Small intestine (tissue), 7 donors: ENCODE results near the gene NLRC5. TPM values are rescaled to one million over a fixed set of nuclear protein-coding genes. Genes with fewer than 3 reads are reported as not detected.
"Not testable (repeated sequence)": the region's sequence is repeated elsewhere in the genome, so short reads cannot be mapped to it uniquely, and the experiment has no call there.

Source experiments
- DNase-seq, 2 donors: peaks; one replicate each; pipeline versions ENCODE4 v3.0.0 to v3.0.0-alpha.2; 2013
- FAIRE-seq: peaks from 2 replicates; lab custom pipeline; 2012; peaks lifted over from hg19 to GRCh38; lab: Jason Lieb, UNC
- H3K27ac ChIP-seq, 3 donors: one replicate each; pipeline ENCODE4 v1.5.1; 2013; ENCODE audit warnings: low read length in 2 of 3, mild to moderate bottlenecking in 2 of 3, control low read depth in 1 of 3, inconsistent platforms in 1 of 3, low read depth in 1 of 3, moderate library complexity in 1 of 3
- H3K27me3 ChIP-seq, 3 donors: one replicate each; pipeline ENCODE4 v1.6.1; 2013; ENCODE audit warnings: low read length in 3 of 3, inconsistent platforms in 1 of 3; ENCODE audit not compliant: control insufficient read depth in 3 of 3, insufficient read depth in 3 of 3
- H3K36me3 ChIP-seq, 3 donors: one replicate each; pipeline ENCODE4 v1.6.1; 2013; ENCODE audit warnings: low read length in 3 of 3, inconsistent platforms in 1 of 3, low read depth in 1 of 3, mild to moderate bottlenecking in 1 of 3, moderate library complexity in 1 of 3; ENCODE audit not compliant: control insufficient read depth in 3 of 3, insufficient read depth in 2 of 3
- H3K4me1 ChIP-seq, 3 donors: one replicate each; pipeline ENCODE4 v1.6.1; 2013; ENCODE audit warnings: low read length in 2 of 3, inconsistent platforms in 1 of 3, low read depth in 1 of 3, mild to moderate bottlenecking in 1 of 3, moderate library complexity in 1 of 3; ENCODE audit not compliant: control insufficient read depth in 3 of 3, insufficient read depth in 2 of 3
- H3K4me3 ChIP-seq, 3 donors: one replicate each; pipeline ENCODE4 v1.5.1; 2013; ENCODE audit warnings: low read length in 3 of 3, control low read depth in 1 of 3, inconsistent platforms in 1 of 3, low read depth in 1 of 3, mild to moderate bottlenecking in 1 of 3, moderate library complexity in 1 of 3
- H3K9me3 ChIP-seq, 2 donors: one replicate each; pipeline ENCODE4 v1.6.1; 2013; ENCODE audit warnings: low read depth in 1 of 2, low read length in 1 of 2; ENCODE audit not compliant: control insufficient read depth in 2 of 2, insufficient read depth in 1 of 2
- WGBS, 3 donors: extraction: QIAGEN DNeasy Blood & Tissue Kit; methylation state at CpG; one replicate each; pipeline ENCODE4 v1.1.7; 2013; 5-methylcytosine and 5-hydroxymethylcytosine counted together
- polyA plus RNA-seq, 4 donors: library from polyadenylated mRNA; stranded (reverse) in 3 of 4; unstranded in 1 of 4; fragments of 200-250 nt in 3 of 4; fragments of 120-200 nt in 1 of 4; gene quantifications; one replicate each; pipeline versions ENCODE4 v1.2.1 to v1.2.3, GENCODE V29; 2013
- donor health status: healthy with polysubstance abuse.
- donor health status: control.
- donor health status: control.
- donor health status: Bipolar disorder and iron deficiency.
- donor health status: healthy.

The NLRC5 gene
- polyA plus RNA-seq, 4 donors, result 6.3 to 29.2 (median 16.7) TPM

GRCh38 chr16:57099965-57100364, 110.6 kb downstream of the NLRC5 start:
- WGBS, 3 donors, result 66 to 68% (median 67%) methylated on average over 6 of the region's 6 CpGs
- H3K9me3 ChIP-seq, H3K4me3 ChIP-seq, H3K27ac ChIP-seq, H3K36me3 ChIP-seq, H3K27me3 ChIP-seq, DNase-seq, FAIRE-seq, H3K4me1 ChIP-seq: not testable (repeated sequence)

DNA sequence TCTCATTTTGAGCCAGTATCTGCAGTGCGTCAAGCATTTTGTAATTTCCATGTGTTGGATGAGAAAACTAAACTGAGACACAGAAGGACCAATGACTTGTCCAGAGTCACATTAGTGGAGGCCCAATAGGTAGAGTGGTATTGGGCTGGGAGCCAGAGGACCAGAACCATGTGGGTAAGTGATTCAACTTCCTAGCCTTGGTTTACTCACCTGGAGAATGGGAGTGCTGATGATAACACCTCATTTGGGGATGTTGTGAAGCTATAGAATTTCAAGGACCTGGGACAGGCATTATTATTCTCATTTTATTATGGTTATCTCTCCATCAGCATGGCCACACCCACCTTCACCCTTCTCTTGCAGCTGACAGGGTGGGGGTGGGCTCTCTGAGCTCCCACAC, 111.1 kb downstream of the NLRC5 start:
- DNase-seq (no peak), FAIRE-seq (no peak)
- WGBS, 3 donors, result 99 to 100% (median 100%) methylated on average over 1 of the region's 1 CpG
- Histone ChIP-seq H3K27ac (no peak overlapping the region), H3K4me1 (no peaks in the 10 kb centered on the region), H3K36me3 (peaks cover 0 to 2% (median 0%) of the 10 kb centered on the region in 3 donors), H3K27me3 (no peaks in the 10 kb centered on the region), H3K4me3 (no peak overlapping the region), H3K9me3 (no peaks in the 10 kb centered on the region)

- WGBS, 3 donors, result 85 to 86% (median 85%) methylated on average over 16 of the region's 16 CpGs
- DNase-seq, result no peak
- Histone ChIP-seq H3K36me3 (peaks cover 0 to 2% (median 0%) of the 10 kb centered on the region in 3 donors), H3K27ac (no peak overlapping the region), H3K4me3 (no peak overlapping the region), H3K4me1 (no peaks in the 10 kb centered on the region), H3K9me3 (no peaks in the 10 kb centered on the region), H3K27me3 (no peaks in the 10 kb centered on the region)
- FAIRE-seq, result no peak
Measured at GRCh38 chr16:57102888-57103851, 113.8 kb downstream of the NLRC5 start.

DNA sequence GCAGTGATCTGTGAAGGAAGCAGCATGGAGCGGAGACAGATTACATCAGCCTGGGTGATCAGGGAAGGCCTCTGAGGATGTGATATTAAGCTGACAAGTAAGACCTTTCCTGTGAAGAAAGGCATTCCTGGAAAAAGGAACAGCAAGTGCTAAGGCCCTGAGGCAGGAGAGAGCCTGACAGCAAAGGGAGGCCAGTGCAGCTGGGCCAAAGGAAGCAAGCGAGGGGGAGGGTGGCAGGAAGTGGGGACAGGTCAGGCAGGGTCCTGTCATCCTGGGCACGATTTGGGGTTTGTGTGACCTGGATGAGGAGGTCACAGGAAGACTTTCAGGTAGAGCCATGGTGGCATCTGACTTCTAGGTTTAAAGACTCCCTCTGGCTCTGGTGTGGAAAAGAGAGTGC, 115.3 kb downstream of the NLRC5 start:
- H3K27ac ChIP-seq, result no peak overlapping the region
- peaks cover 0 to 2% (median 0%) of the 10 kb centered on the region in 3 donors for H3K36me3 ChIP-seq
- FAIRE-seq (no peak), DNase-seq (no peak)
- H3K27me3 ChIP-seq, result no peaks in the 10 kb centered on the region
- 66 to 71% (median 67%) methylated on average over 3 of the region's 3 CpGs for WGBS, 3 donors
- no peak overlapping the region for H3K4me3 ChIP-seq
- no peaks in the 10 kb centered on the region for H3K9me3 ChIP-seq
- H3K4me1 ChIP-seq, result no peaks in the 10 kb centered on the region

GRCh38 chr16:57105184-57105583, 115.8 kb downstream of the NLRC5 start:
- FAIRE-seq, result no peak
- WGBS, 3 donors, result 90 to 93% (median 91%) methylated on average over 7 of the region's 7 CpGs

GRCh38 chr16:57106767-57107166, 117.4 kb downstream of the NLRC5 start:
- WGBS, 3 donors, result 85 to 100% (median 91%) methylated on average over 2 of the region's 2 CpGs

More at GRCh38 chr16:57105184-57105583, 115.8 kb downstream of the NLRC5 start:
- H3K9me3 ChIP-seq, result no peaks in the 10 kb centered on the region
- no peaks in the 10 kb centered on the region for H3K4me1 ChIP-seq
- H3K4me3 ChIP-seq, result no peak overlapping the region
- H3K27ac ChIP-seq, result no peak overlapping the region
- DNase-seq, result no peak
- peaks cover 0 to 3% (median 0%) of the 10 kb centered on the region in 3 donors for H3K36me3 ChIP-seq
- H3K27me3 ChIP-seq, result no peaks in the 10 kb centered on the region

DNA sequence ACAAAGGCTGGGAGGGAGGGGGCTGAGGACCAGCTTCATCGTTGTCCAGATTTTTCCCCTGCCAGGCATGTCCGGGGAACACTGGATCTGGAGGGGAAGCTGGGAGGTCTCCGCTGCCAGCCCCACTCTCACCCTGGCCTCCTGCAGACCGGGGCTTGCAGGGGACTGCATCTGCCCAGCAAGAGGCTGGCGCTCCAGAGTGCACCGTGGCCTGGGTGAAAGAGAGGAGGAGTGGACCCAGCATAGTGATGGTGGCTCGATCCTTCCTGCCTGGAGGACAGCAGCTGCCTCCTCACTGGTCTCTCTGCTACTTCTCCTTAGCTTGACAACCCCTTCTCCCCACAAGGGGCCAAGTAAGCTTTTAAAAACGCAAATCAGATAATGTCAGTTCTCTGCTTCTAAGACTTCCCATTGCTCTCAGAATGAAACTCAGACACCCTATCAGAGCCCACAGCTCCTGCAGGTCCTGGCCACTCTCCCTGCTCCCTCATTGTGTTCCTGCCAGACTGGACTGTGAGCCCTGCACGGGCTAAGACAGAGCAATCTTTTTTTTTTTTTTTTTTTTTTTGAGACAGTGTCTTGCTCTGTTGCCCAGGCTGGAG, 118.1 kb downstream of the NLRC5 start:
- no peak for FAIRE-seq
- Histone ChIP-seq H3K27ac (no peak overlapping the region), H3K27me3 (no peaks in the 10 kb centered on the region), H3K9me3 (no peaks in the 10 kb centered on the region), H3K4me1 (no peaks in the 10 kb centered on the region), H3K36me3 (peaks cover 0 to 8% (median 0%) of the 10 kb centered on the region in 3 donors), H3K4me3 (no peak overlapping the region)
- 72 to 76% (median 76%) methylated on average over 8 to 9 of the region's 9 CpGs for WGBS, 3 donors
- DNase-seq, result no peak

More at GRCh38 chr16:57106767-57107166, 117.4 kb downstream of the NLRC5 start:
- DNase-seq, result no peak
- Histone ChIP-seq H3K4me3 (no peak overlapping the region), H3K9me3 (no peaks in the 10 kb centered on the region), H3K27me3 (no peaks in the 10 kb centered on the region), H3K4me1 (no peaks in the 10 kb centered on the region), H3K27ac (no peak overlapping the region), H3K36me3 (peaks cover 0 to 7% (median 0%) of the 10 kb centered on the region in 3 donors)
- no peak for FAIRE-seq

- Histone ChIP-seq H3K9me3 (no peaks in the 10 kb centered on the region), H3K36me3 (peaks cover 0 to 16% (median 0%) of the 10 kb centered on the region in 3 donors), H3K4me3 (no peak overlapping the region), H3K27ac (no peak overlapping the region), H3K4me1 (no peaks in the 10 kb centered on the region), H3K27me3 (no peaks in the 10 kb centered on the region)
- FAIRE-seq (no peak), DNase-seq (peak in 1 of 2 donors; percentile 20)
- WGBS, 3 donors, result 14 to 52% (median 43%) methylated on average over 1 of the region's 1 CpG
Measured at GRCh38 chr16:57108432-57108831, 119.1 kb downstream of the NLRC5 start.
